Ovary (tissue), 3 donors: ENCODE data around the gene R3HDM2.

ENCODE experiments used
- POLR2A ChIP-seq: fragments of 450-650 bp; IDR thresholded peaks from one replicate; pipeline ENCODE4 v1.6.1; 2017; ENCODE audit warnings: antibody characterized with exemption, mild to moderate bottlenecking, moderate library complexity
- TF ChIP-seq, protein P1 (sequence below), 3 donors: fragments of 450-650 bp in 2 of 3; fragments of 200-600 bp in 1 of 3; IDR thresholded peaks; one replicate each; pipeline versions ENCODE4 v1.5.1 to v1.8.0; 2016 to 2022; ENCODE audit warnings: antibody characterized with exemption in 3 of 3, mild to moderate bottlenecking in 1 of 3
- donor health status: DM: no; HTN: no; CAD: no.

DNA sequence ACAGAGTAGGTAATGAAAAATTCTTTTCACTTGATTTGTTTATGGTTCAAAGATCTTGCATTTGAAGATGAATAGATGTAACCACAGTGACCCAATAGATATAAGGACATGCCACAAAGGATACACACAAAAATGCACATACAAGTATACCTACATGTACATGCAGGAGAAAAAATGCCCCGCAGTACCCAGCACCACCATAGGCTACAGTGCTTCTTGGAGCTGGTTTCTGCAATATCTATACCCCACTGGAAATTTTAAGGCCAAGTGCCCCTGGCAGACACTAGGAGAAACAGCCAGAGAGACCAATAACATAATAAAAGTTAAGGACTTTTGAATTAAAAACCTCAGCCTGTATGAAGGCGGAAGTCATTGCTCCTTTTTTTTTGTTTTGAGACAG, 167.7 kb downstream of the R3HDM2 start:
- TF ChIP-seq, protein P1, sequence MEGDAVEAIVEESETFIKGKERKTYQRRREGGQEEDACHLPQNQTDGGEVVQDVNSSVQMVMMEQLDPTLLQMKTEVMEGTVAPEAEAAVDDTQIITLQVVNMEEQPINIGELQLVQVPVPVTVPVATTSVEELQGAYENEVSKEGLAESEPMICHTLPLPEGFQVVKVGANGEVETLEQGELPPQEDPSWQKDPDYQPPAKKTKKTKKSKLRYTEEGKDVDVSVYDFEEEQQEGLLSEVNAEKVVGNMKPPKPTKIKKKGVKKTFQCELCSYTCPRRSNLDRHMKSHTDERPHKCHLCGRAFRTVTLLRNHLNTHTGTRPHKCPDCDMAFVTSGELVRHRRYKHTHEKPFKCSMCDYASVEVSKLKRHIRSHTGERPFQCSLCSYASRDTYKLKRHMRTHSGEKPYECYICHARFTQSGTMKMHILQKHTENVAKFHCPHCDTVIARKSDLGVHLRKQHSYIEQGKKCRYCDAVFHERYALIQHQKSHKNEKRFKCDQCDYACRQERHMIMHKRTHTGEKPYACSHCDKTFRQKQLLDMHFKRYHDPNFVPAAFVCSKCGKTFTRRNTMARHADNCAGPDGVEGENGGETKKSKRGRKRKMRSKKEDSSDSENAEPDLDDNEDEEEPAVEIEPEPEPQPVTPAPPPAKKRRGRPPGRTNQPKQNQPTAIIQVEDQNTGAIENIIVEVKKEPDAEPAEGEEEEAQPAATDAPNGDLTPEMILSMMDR (IDR thresholded peaks at IDR 0.05) = no peak
- TF ChIP-seq POLR2A = no peak
